HG03108 (cell line): ENCODE measurements around the gene PATJ.

Source experiments
- ATAC-seq: cut with Tn5 transposase; IDR thresholded peaks from one replicate; pipeline ENCODE4 v1.9.1; 2021; ENCODE audit warnings: moderate library complexity; ENCODE audit not compliant: unreplicated experiment

The PATJ gene

DNA sequence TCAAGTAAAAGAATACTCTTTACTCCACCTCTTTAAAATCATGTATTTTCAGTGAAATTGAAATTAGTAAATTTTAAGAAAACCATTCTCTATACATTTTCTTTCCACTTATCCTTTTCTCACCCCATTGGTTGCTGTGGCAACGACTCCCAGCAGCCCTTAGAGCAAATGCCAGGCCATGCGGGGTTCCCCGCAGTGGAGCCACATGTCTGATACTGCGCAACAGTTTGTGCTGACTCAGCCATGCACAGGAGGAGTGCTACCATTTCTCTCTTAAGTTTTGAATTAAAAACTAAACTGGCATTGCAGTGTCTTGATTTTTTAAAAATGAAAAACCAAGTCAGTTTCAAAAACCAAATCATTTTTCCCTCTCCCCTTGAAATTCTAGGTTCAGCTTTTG is 238.3 kb downstream of the PATJ start:
- ATAC-seq = no peak

DNA sequence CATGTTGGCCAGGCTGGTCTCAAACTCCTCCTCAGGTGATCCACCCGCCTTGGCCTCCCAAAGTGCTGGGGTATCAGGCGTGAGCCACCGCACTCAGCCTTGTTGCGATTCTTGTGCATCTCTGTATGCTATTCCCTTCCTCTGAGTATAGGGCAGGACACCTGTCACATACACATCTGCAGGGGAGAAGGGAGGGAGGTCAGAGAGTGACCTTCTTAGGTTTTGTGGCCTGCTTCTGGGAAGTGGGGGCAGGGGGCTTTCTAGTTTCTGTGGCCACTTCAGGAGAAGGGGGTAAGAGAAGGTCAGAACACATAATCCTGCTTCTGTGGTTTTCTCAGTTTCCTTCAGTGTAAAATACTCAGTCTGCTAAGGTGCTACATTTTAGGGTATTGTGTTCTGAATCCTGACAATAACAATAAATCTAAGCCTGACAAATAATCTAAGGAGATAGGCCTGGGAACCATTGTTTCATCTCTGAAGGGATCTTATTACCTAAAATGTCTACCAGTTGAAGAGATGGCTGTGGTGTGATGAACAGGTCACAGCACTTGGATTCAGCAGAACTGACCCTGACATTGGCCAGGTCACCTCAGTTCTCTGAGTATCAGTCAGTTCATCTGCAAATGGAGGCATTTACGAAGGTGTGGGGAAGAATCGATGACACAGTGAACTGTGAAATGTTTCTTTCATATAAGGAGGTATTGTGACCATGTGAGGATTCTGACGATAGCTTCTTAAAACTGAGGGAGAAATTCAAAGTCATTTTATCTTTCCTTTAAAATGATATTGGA is 239.8 kb downstream of the PATJ start:
- ATAC-seq = no peak

DNA sequence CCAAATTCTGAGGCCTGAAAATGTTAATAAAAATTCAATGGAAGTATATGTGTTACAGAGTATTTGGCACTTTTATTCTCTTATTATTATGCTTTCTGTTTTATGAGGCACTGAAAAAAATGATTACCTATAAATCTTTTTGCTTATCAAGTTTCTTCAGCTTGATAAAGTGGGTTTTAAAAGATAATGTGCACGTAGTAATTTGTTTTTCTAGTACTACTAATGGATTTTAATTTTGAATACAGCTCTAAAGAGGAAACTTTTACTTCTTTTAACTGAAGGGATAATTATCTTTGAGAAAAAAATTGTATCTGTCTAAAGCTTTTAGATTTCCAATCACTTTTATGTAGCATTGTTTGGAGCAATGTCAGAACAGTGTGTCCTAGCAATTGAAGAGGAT is 241.0 kb downstream of the PATJ start:
- no peak for ATAC-seq

DNA sequence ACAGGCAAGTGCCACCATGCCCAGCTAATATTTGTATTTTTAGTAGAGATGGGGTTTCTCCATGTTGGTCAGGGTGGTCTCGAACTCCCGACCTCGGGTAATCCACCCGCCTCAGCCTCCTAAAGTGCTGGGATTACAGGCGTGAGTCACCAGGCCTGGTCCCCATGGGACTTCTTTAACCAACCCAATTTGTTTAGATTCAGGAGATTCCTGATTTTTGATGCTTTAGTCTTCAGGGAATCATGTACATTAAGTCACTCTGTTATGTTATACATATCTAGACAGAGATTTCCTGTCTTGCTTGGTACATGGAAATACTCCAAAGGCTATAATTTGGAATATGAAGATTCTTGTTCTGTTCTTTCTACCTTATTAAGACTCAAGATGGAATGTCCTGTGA is 250.0 kb downstream of the PATJ start:
- ATAC-seq = no peak

DNA sequence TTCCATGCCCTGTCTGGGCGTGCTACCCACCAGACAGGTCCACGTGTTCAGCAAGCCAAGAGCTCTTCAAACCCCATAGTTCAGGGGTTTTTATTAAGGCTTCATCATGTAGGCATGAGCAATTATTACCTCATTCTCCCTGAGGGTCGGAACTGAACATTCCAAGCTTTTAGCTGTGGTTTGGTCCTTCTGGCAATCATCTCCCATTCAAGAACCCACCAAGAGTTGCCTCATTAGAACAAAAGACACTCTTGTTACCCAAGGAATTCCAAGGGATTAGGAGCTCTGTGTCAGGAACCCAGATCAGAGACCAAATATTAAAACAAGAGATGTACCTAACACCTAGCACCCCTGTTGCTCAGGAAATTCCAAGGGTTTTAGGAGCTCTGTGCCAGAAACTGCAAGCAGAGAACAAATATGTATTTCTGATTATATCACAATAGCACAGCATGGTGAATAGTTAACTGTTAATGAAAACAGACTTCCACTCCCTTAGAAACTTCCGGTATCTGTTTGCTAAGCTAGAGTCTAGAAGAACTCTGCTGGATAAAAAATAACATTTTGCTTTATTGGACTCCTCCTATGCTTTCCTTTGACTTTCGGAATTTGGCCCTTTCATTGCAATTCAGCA is 251.2 kb downstream of the PATJ start:
- no peak for ATAC-seq

DNA sequence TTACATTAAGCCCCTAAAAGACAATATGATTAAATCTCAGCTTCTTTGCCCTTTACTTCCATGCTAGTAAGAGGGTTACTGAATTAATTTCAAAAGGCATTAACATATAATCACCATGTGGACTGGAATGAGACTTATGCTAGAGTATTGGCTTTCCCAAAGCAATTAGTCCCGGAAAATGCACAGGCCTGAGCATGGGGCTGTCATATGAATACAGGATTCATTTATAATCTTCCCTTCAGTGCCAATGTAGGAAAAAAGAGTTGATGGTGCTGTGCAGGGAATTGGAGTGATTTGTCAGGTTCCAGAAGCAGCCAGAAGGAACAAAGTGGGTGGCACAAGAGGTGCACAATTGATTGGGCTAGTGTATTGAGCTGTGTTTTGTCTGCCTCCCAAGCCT is 253.4 kb downstream of the PATJ start:
- no peak for ATAC-seq

DNA sequence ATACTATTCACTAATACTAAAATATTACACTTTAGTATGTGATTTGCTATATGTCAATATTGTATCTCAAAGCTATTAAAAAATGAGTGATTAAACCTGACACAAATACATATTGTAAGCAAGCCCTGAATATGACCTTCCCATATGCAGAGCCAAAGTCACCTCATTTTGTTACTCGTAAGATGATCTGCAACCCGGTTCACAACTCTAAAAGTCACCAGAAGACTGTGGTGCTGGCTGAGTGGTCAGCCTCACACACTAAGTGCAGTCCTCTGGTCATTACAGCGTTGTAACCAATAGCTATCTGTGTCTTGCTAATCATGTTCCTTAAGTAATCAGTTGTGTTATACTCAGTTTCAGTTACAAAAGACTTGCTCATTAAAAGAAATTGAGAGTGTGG is 254.8 kb downstream of the PATJ start:
- ATAC-seq = no peak

DNA sequence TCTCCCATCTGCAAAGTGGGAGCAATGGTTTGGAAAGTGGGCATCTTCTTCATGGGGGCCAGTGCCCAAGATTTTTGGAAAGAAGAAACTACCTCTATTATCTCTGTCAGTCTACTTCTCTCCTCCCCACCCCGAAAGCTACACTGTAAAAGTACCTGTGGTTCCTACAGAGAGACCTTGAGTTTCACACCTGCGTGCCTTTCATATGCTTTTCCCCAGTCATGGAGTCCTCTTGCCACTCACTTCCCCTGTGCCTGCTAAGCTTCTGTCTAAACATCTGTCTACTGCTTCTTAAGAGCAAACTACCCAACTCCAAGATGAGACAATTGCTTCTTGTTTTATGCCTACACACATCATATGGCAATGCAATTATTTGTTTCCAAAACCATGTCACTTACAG is 261.5 kb downstream of the PATJ start:
- no peak for ATAC-seq

DNA sequence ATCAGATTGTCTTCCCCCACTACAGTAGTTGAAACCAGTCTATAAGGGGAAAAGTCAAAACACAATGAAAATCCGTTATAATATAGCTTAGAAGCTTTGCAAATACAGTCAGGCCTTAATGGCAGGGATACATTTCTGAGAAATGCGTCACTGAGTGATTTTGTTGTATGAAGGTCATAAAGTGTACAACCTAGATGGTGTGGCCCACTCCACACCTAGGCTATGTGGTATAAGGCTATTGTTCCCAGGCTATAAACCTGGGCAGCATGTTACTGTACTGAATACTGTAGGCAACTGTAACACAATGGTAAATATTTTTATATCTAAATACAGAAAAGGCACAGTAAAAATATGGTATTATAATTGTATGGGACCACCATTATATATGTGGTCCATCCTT is 264.4 kb downstream of the PATJ start:
- ATAC-seq = no peak

DNA sequence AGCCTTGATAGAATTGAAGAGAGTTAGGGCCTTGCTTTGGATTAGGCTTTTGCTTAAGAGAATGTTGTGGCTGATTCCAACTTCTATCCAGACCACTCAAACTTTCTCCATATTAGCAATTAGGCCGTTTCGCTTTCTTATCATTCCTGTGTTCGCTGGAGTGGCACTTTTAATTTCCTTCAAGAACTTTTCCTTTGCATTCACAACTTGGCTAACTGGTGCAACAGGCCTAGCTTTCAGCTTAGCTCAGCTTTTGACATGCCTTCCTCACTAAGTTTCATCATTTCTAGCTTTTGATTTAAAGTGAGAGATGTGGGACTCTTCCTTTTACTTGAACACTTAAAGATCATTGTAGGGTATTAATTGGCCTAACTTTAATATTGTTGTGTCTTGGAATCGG is 268.7 kb downstream of the PATJ start:
- no peak for ATAC-seq

DNA sequence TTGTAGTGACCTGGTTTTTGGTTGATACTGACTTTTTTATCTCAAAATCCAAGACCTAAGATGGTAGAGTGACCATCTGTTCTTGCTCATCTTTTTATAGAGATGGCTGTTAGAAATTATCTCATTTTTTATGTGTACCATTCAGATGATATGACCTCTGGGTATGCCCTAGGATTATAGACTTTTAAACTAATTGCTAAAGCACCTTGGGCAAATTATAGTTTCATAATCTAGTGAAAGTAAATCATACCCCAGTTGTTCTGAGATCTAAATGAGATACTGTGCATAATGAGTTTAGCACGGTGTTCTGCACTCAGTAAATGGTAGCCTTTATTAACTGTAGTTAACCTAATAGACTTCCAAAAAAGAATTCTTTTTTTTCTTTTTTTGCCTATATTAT is 269.8 kb downstream of the PATJ start:
- ATAC-seq = no peak

DNA sequence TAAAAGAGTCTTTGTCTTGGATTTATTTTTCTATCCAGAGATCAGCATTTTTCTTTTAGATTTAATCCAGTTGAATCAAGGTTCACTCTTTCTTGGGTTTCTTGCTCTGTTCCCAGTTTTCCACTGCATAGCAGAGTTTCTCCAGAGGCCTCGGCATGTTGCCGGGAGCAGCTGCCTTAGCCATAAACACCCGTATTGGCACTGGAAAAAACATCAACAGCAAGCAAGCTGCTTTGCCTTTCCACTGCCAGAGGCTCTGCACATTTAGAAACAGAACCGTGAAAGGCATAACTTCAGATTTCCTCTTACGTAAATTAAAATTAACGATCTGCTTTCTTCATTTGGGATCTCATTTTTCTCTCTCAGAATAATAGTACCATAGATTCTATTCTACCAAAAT is 270.6 kb downstream of the PATJ start:
- no peak for ATAC-seq

DNA sequence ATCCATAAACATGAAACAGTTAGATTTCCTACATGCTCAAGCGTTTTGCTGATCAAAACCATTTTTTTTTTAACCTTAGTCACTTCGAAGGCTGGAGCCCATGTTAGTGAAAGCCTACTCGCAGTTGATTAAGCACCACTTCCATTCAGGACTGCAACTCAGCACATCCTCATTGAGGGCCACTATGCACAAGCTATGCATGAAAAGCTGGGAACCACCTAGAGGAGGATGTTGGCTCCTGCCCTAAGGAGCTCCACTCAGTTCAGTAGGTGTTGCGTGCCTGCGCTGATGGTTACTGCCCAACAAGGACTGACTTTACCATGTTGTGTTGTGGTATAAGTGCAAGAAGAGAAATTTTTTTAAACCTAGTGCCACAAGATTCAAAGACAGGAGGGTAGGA is 271.0 kb downstream of the PATJ start:
- ATAC-seq = no peak

DNA sequence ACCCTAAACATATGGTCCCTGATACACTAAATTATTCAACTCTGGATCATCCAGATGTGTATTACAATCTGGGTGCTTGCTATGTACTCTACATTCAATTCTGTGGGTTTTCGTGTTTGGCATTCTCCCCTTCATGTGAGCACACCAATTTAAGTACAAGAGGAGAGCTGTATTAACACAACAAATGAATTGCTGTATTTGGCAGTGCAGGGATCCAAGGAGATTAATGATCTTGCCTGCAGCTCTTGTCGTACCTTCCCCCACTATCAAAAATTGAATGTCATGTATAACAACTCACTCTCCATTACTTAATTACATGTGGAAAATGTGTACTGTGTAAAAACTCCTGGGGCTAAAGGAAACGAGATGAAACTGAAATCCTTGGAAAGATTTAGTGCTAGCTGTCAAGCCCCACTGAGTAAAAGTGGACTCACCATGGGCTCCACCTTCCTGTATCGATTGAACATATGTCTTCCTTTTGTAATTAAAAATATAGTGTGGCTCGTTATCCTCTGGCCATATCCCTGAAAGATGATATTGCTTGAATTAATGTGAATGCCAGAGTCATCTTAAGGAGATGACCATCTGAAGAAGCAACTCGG is 280.2 kb downstream of the PATJ start:
- ATAC-seq = no peak

DNA sequence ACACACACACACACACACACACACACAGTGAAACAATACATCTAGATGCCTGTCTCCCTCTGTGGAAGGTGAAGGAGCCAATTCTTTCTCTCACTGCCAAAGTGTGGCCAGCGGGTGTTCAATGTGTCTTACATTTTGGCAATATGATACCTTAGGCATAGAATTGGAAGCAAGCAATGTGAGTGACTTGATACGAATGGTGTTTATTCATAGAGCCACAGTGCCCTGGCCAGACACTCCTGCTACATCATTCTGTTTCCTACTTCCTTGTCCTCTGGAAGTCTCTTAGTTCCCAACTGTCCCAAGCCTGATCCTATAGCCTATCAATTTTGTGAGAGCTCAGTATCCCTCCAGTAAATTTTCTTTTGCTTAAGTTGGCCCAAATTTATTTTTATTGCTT is 282.4 kb downstream of the PATJ start:
- ATAC-seq = no peak

DNA sequence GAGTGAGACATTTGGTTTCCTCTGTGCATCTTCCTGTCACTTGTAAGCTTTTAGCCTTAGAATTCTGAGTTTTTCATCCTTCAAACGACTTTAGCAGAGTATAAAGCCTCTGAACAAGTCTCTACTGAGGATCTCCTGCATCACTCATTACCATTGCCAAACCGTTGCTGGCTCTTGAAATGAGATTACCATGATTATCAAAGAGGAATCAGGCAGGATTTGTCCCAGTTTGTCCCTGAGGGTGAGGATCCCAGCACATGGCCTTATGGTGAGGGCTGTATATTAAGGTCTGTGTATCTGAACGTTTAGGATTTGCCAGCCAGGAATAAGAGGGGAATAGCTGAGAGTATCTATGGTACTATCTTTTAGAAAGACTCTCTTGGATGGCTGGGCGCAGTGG is 282.9 kb downstream of the PATJ start:
- no peak for ATAC-seq

DNA sequence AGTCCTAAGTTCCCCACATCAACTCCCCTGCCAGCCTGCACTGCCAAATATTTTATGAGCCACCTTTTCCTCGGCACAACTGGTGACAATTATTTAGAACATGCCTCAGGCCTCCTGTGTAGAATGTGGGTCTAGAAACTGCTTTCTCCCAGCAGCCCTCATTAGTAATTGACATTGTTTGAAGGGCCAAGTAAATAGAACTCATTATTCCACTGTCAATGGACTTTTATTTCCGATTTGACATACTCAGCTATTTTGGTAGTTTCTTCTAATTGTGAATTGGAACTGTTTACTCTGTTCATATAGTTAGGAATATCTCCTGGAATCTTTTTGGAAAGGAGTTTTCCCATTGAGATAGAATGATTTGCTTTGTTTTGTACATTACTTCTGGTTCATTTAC is 283.6 kb downstream of the PATJ start:
- no peak for ATAC-seq

DNA sequence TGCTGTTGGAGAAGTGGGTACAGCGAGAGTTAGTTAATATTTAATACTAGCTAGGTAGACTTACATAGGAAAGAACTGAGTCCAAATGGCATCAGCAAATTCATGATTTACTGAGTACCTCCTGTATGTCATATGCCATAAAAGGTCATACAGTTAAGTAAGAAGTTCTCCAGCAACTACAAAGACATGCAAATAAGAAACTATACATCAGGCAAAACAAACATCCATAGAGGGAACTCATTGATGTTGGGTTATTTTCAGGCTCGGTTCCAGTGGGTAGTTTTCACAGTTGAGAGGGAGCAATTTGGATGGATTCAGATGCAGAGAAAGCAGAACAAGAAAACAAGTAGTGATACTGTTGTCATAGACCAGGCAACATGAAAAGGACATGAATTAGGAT is 287.4 kb downstream of the PATJ start:
- ATAC-seq = no peak

DNA sequence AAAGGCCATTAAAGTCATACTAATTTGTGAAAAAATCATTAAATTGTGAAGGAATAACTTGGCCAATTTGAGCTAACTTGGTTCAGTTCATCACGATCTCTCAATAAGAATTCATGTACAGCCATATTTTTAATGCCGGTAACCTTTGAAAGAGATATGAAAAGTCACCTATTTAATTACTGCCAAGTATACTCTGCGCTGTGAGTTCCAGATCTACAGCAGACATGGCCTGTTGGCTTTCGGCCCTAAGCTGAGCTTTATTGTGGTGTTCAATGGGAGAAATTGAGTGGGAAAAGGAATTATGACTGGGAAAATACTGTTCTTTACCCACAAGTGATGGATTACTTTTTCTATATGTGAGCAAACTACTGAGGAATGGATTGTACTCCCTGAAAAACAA is 292.5 kb downstream of the PATJ start:
- ATAC-seq = no peak

DNA sequence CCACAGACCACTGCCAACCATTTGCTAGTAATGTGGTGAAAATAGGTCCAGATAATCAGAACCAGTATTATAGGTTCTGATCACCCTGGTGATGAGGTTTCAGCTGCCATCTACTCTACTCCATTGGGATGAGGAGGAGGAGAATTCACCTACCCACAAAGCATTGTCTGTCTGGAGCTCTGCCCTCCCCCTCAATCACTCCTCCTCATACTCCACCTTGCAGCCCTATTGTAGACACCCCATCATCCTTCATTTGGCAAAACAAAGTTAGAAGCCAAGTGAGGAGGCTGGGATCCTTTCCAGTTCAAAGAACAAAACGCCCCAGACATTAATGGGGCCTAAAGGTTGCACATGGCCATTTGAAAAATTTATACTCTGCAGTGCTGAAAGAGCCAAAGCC is 295.0 kb downstream of the PATJ start:
- ATAC-seq = no peak

DNA sequence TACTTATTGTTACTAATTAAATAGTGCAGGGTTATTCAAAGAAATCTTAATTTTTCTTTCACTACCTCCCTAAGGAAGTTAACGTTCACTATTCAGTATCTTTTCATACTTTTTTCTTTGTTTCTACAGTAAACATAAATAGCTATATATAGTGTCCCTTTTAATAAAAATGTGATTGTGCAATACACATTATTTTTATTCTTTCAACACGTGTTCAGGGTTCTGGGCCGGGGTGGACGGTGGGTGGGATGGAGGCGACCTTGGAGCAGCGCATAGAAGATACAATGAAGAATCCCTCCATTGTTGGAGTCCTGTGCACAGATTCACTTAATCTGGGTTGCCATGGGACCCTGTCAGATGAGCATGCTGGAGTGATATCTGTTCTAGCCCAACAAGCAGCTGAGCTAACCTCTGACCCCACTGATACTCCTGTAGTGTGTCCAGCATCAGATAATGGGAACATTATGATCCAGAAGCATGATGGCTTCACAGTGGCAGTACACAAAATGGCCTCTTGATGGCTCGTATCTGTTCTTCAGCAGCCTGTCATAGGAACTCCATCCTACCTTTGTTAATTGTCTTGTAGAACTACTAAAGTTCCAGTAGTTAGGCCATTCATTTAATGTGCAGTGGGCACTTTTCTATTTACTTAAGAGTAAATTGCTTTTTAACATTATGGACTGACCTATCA is 296.5 kb downstream of the PATJ start:
- no peak for ATAC-seq

DNA sequence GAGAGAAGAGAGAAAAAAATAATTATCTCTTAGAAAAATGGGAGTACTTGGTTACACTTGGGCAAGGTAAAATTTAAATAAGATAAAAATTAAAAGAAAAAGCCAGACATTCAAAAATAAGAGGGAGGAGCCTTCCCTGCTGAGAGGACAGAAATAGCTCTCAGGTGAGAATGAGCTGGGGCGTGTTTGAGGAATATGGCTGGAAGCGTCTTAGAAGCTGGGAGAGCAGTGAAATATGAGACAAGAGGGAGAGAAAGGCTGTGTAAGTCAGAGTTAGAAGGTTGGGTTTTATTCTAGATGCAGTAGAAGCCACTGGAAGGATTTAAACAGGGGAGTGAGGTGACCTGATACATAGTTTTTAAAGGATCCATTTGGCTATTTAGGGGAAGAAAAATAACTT is 298.2 kb downstream of the PATJ start:
- no peak for ATAC-seq
